Non-pigmented ciliary epithelial cell (primary cell): ENCODE measurements around the gene SPRR2G.
A peak's percentile ranks its signal among the peaks of the same experiment; 100 is the strongest.
"Not testable (repeated sequence)": the region's sequence is repeated elsewhere in the genome, so short reads cannot be mapped to it uniquely, and the experiment has no call there.

Experiments
- DNase-seq: peaks from one replicate; pipeline ENCODE4 v3.0.0-alpha.2; 2010; ENCODE audit warnings: low read depth

Gene SPRR2G

DNA sequence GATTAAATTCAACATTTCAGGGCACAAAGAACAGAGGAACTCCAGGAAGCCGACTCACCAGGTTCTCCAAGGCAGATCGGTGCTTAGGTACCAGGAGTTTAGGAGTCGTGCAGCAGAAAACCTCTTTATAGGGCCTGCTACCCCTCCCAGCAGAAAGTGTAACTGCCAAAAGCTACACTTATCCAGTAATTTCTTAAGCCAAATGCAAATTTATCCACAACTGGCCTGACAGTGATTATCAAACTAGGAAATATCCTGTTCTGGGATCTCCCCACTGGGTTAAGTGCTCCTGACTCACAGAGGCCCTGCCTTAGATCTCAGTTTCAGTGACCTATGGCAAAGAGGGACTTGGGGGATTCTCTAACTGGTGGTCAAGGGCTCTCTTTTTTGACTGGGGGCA, 37.3 kb downstream of the SPRR2G start, which contains the start of gene SPRR2F:
TSS of gene SPRR2F (minus strand) at position 101 of the 400 bp plus-strand sequence. CDS start 783 bp downstream, outside the sequence.
- no peak for DNase-seq

GRCh38 chr1:153112454-153112853, 38.2 kb downstream of the SPRR2G start:
- not testable (repeated sequence) for DNase-seq

DNA sequence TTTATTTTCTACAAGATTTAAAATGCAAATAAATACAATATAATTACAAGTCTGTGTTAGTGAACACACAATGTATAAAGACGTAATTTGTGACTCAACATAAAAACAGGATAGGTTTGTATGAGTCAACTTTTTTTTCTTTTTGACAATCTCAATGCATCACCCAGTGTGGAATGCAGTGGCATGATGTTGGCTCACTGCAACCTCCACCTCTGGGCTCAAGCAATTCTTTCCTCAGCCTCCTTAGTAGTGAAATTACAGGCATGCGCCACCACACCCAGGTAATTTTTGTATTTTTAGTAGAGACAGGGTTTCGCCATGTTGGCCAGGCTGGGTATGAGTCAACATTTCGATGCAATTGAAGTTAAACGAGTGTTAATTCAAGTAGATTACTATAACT, 50.4 kb downstream of the SPRR2G start:
- DNase-seq, result peak; percentile 26
